K562 (cell line): ENCODE measurements around the gene SH2D5. TPM values are rescaled to one million over a fixed set of nuclear protein-coding genes. Genes with fewer than 3 reads are reported as not detected.

Experiments used
- ATF7 ChIP-seq: fragments of 450-650 bp; IDR thresholded peaks from 2 replicates; pipeline ENCODE4 v1.7.1; 2014; ENCODE audit warnings: mild to moderate bottlenecking, moderate library complexity
- CXXC5 ChIP-seq: fragments of 250-450 bp; sonication (Bioruptor Pico); IDR thresholded peaks from 2 replicates; pipeline ENCODE4 v1.8.0; 2022; ENCODE audit warnings: inconsistent platforms, mild to moderate bottlenecking, moderate library complexity
- FOXK2 ChIP-seq, 2 experiments: fragments of 450-650 bp; IDR thresholded peaks in 1 of 2; conservative IDR thresholded peaks in 1 of 2; 2 replicates each; pipeline ENCODE4 v1.6.1; 2016; ENCODE audit warnings: low read depth in 2 of 2, mild to moderate bottlenecking in 1 of 2
- GABPA ChIP-seq: fragments of 200-800 bp; sonication (Bioruptor generic); conservative IDR thresholded peaks from 2 replicates; pipeline ENCODE4 v1.6.1; 2016; ENCODE audit warnings: low read depth, missing genetic modification characterization, missing compliant biosample characterization
- HDAC1 ChIP-seq, 2 experiments: fragments of 450-650 bp; IDR thresholded peaks; 2 replicates each; pipeline ENCODE4 v1.6.1; 2016 to 2017; ENCODE audit warnings: inconsistent platforms in 1 of 2, mild to moderate bottlenecking in 1 of 2, moderate library complexity in 1 of 2
- IRF2 ChIP-seq: sonication (generic); formaldehyde crosslinking; IDR thresholded peaks from 2 replicates; pipeline ENCODE4 v1.8.1; 2022; ENCODE audit warnings: mild to moderate bottlenecking, missing genetic modification reagents
- JUND ChIP-seq, 2 experiments: IDR thresholded peaks; 2 replicates in 1 of 2; 3 replicates in 1 of 2; pipeline ENCODE4 v1.6.1; 2011; ENCODE audit warnings: borderline replicate concordance in 2 of 2, low read depth in 2 of 2, low read length in 2 of 2, improper control_type of control experiment in 1 of 2, missing biosample characterization in 1 of 2, missing genetic modification characterization in 1 of 2, missing genetic modification reagents in 1 of 2
- MBD2 ChIP-seq: sonication (generic); IDR thresholded peaks from 2 replicates; pipeline ENCODE4 v1.6.1; 2016; ENCODE audit warnings: low read depth, borderline replicate concordance
- MED1 ChIP-seq: sonication (generic); formaldehyde crosslinking; IDR thresholded peaks from 2 replicates; pipeline ENCODE4 v1.8.1; 2023; ENCODE audit warnings: missing genetic modification reagents, borderline replicate concordance
- MEIS2 ChIP-seq: fragments of 450-650 bp; IDR thresholded peaks from 2 replicates; pipeline ENCODE4 v1.6.1; 2014; ENCODE audit warnings: mild to moderate bottlenecking; ENCODE audit not compliant: partially characterized antibody
- RCOR1 ChIP-seq, 2 experiments: IDR thresholded peaks; 2 replicates each; pipeline ENCODE4 v1.6.1; 2012; ENCODE audit warnings: low read depth in 2 of 2, low read length in 2 of 2, borderline replicate concordance in 1 of 2, improper control_type of control experiment in 1 of 2
- RNF2 ChIP-seq: sonication (generic); IDR thresholded peaks from 2 replicates; pipeline ENCODE4 v1.6.1; 2016
- SAP30 ChIP-seq: fragments of 200-600 bp; sonication (generic); IDR thresholded peaks from 2 replicates; pipeline ENCODE4 v1.6.1; 2012; ENCODE audit warnings: borderline replicate concordance, low read depth, mild to moderate bottlenecking, moderate library complexity, low read length, control low read depth, inconsistent platforms; ENCODE audit not compliant: insufficient read depth, poor library complexity, severe bottlenecking
- STAT5A ChIP-seq: IDR thresholded peaks from 2 replicates; pipeline ENCODE4 v1.6.1; 2012; ENCODE audit warnings: low read length, inconsistent platforms, borderline replicate concordance
- TAF9B ChIP-seq: fragments of 450-650 bp; IDR thresholded peaks from 2 replicates; pipeline ENCODE4 v1.6.1; 2018; ENCODE audit warnings: mild to moderate bottlenecking; ENCODE audit not compliant: partially characterized antibody
- ZEB2 ChIP-seq: fragments of 450-650 bp; IDR thresholded peaks from 2 replicates; pipeline ENCODE4 v1.6.1; 2016
- ZNF3 ChIP-seq: fragments of 250-450 bp; sonication (Bioruptor Pico); IDR thresholded peaks from 2 replicates; pipeline ENCODE4 v1.5.0; 2021; ENCODE audit warnings: mild to moderate bottlenecking, moderate library complexity
- ZNF324 ChIP-seq: fragments of 250-450 bp; sonication (Bioruptor Pico); IDR thresholded peaks from 2 replicates; pipeline ENCODE4 v1.4.0; 2020; ENCODE audit warnings: mild to moderate bottlenecking
- ZNF436 ChIP-seq: fragments of 250-450, 450-650 bp; sonication (Bioruptor Pico); formaldehyde crosslinking; IDR thresholded peaks from 2 replicates; pipeline ENCODE4 v1.7.0; 2020; ENCODE audit warnings: mild to moderate bottlenecking
- ZNF551 ChIP-seq: fragments of 250-450 bp; sonication (Bioruptor Pico); IDR thresholded peaks from 2 replicates; pipeline ENCODE4 v1.5.0; 2021; ENCODE audit warnings: mild to moderate bottlenecking, moderate library complexity
- polyA plus RNA-seq, 8 experiments: library from polyadenylated mRNA; depleted of rRNA in 4 of 8; stranded (reverse) in 5 of 8; unstranded in 3 of 8; fragments of >200 nt; fragmentation: Nextera tagmentation in 2 of 8; fragmentation: Illumina TruSeq in 1 of 8; extraction: Ambion mirVana in 2 of 8; extraction: Trizol in 1 of 8; gene quantifications; 2 replicates each; pipeline versions ENCODE4 v1.2.1 to v1.2.3, GENCODE V29; 2011 to 2014; ENCODE audit warnings: inconsistent platforms in 1 of 8, missing spikeins in 1 of 8
- total RNA-seq, 7 experiments: library from RNA; depleted of rRNA in 6 of 7; stranded (reverse); fragments of >200 nt in 6 of 7; fragmentation: Illumina TruSeq in 2 of 7; extraction: Trizol in 2 of 7; gene quantifications; 2 replicates each; pipeline versions ENCODE4 v1.2.1 to v1.2.3, GENCODE V29; 2011 to 2021; ENCODE audit warnings: low replicate concordance in 1 of 7
- TF ChIP-seq, protein P1 (sequence below): fragments of 450-650 bp; formaldehyde crosslinking; IDR thresholded peaks from 2 replicates; pipeline ENCODE4 v1.4.0; 2020; ENCODE audit warnings: mild to moderate bottlenecking, mixed read lengths
- TF ChIP-seq, protein P2 (sequence below), 2 experiments: fragments of 450-650 bp in 1 of 2; sonication (generic) in 1 of 2; formaldehyde crosslinking in 1 of 2; IDR thresholded peaks in 1 of 2; conservative IDR thresholded peaks in 1 of 2; 2 replicates each; pipeline versions ENCODE4 v1.6.1 to v1.8.1; 2016 to 2023; ENCODE audit warnings: mild to moderate bottlenecking in 2 of 2, moderate library complexity in 2 of 2, inconsistent platforms in 1 of 2, missing genetic modification reagents in 1 of 2
- TF ChIP-seq, protein P3 (sequence below): sonication (generic); formaldehyde crosslinking; IDR thresholded peaks from 2 replicates; pipeline ENCODE4 v1.8.0; 2022; ENCODE audit warnings: mild to moderate bottlenecking, low read depth, missing genetic modification reagents
- TF ChIP-seq, protein P4 (sequence below): fragments of 250-450 bp; sonication (Bioruptor Pico); IDR thresholded peaks from 2 replicates; pipeline ENCODE4 v1.8.0; 2021; ENCODE audit warnings: moderate library complexity, mild to moderate bottlenecking, inconsistent platforms

The SH2D5 gene
- total and polyA plus RNA-seq, 9 of the 15 experiments (the other 6 are each of a cell fraction or from before 2014, with no cell fraction given) = 0.06 to 0.11 TPM; not detected in 7

DNA sequence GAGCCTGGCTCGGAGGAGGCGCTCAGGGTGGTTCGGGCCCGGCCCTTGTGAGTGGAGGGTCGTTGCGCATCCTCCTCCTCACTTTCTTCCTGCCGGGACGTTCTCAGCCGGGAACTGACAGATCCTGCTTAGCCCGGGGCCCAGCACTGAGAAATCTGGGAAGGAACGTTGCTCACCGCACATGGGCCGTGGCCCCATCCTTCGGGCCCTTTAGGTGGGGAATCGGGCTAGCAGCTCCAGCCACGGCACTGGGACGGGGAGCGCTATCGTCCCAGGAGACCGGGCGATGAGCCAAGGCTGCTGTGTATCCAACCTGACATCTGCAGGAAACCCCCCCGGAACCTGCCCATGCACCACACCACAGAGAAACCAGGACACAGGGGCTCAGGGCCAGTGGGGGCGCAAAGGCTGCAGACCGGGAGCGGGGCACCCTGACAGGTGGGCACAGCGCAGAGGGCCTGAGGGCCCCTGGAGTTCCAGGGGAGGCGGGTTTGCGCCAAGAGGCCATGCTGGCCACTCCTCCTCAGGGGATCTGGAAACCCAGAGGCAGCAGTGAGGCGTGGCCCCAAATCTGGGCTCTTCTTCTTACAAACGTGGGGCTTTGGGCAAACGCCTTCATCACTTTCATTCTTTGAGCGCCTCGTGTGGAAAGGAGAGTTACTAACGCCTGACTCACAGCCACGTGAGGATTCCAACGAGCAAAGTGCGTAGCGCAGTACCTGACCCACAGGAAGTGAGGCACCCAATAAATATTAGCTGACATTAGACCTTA is at the start of gene SH2D5 (continued):
- TF ChIP-seq, protein P1, sequence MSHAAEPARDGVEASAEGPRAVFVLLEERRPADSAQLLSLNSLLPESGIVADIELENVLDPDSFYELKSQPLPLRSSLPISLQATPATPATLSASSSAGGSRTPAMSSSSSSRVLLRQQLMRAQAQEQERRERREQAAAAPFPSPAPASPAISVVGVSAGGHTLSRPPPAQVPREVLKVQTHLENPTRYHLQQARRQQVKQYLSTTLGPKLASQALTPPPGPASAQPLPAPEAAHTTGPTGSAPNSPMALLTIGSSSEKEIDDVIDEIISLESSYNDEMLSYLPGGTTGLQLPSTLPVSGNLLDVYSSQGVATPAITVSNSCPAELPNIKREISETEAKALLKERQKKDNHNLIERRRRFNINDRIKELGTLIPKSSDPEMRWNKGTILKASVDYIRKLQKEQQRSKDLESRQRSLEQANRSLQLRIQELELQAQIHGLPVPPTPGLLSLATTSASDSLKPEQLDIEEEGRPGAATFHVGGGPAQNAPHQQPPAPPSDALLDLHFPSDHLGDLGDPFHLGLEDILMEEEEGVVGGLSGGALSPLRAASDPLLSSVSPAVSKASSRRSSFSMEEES (CRISPR knock-in tag) = peak; percentile 20; the same call in 1 of the 2 replicates
- TF ChIP-seq ZNF551 (CRISPR knock-in tag) (no peak), ZEB2 (0 out of 2 replicates have a peak, but pooled peaks have one; percentile 22), STAT5A (no peak), IRF2 (CRISPR knock-in tag) (no peak), JUND (IDR thresholded peaks at IDR 0.05; ENCODE audit: borderline replicate concordance, low read depth, low read length) (peak; percentile 93), JUND (tag; IDR thresholded peaks at IDR 0.05; ENCODE audit: borderline replicate concordance, low read depth, low read length) (peak; percentile 90; the same call in 2 of the 3 replicates), RCOR1 (IDR thresholded peaks at IDR 0.05; ENCODE audit: borderline replicate concordance in 1 of 2, low read depth in 2 of 2, low read length in 2 of 2) (peak in 1 of 2 experiments; percentile 41; a peak in 1 of 4 replicates), MEIS2 (peak; percentile 75), ZNF324 (CRISPR knock-in tag) (no peak), MED1 (CRISPR knock-in tag) (no peak), TAF9B (no peak), ZNF3 (CRISPR knock-in tag) (no peak), ZNF436 (CRISPR knock-in tag) (no peak), ATF7 (peak; percentile 44; the same call in 1 of the 2 replicates), CXXC5 (CRISPR knock-in tag) (peak; percentile 87), MBD2 (no peak), HDAC1 (IDR thresholded peaks at IDR 0.05) (peak in 1 of 2 experiments; percentile 13; a peak in 1 of 4 replicates), RNF2 (peak; percentile 24; the same call in 1 of the 2 replicates), FOXK2 (conservative IDR thresholded peaks at IDR 0.05 in 1 of 2, IDR thresholded peaks at IDR 0.05 in 1 of 2; ENCODE audit: low read depth in 2 of 2) (no peak), SAP30 (peak; percentile 74), GABPA (tag) (peak; percentile 62)
- TF ChIP-seq, protein P2, sequence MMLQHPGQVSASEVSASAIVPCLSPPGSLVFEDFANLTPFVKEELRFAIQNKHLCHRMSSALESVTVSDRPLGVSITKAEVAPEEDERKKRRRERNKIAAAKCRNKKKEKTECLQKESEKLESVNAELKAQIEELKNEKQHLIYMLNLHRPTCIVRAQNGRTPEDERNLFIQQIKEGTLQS (IDR thresholded peaks at IDR 0.05) = peak; percentile 89
- TF ChIP-seq, protein P2 (CRISPR knock-in tag; conservative IDR thresholded peaks at IDR 0.05) = peak; percentile 81
- TF ChIP-seq, protein P3, sequence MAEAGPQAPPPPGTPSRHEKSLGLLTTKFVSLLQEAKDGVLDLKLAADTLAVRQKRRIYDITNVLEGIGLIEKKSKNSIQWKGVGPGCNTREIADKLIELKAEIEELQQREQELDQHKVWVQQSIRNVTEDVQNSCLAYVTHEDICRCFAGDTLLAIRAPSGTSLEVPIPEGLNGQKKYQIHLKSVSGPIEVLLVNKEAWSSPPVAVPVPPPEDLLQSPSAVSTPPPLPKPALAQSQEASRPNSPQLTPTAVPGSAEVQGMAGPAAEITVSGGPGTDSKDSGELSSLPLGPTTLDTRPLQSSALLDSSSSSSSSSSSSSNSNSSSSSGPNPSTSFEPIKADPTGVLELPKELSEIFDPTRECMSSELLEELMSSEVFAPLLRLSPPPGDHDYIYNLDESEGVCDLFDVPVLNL = 0 out of 2 replicates have a peak, but pooled peaks have one; percentile 60
- TF ChIP-seq, protein P4, sequence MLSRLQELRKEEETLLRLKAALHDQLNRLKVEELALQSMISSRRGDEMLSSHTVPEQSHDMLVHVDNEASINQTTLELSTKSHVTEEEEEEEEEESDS = no peak
